Measurements from ENCODE around the gene KIF2C. TPM values are rescaled to one million over a fixed set of nuclear protein-coding genes. Genes with fewer than 3 reads are reported as not detected.
A peak's percentile ranks its signal among the peaks of the same experiment; 100 is the strongest.
"Not testable (repeated sequence)": the region's sequence is repeated elsewhere in the genome, so short reads cannot be mapped to it uniquely, and the experiment has no call there.

The KIF2C gene
- total RNA-seq, 2 experiments from 2014 or later: 92.6 to 95.0 TPM

DNA sequence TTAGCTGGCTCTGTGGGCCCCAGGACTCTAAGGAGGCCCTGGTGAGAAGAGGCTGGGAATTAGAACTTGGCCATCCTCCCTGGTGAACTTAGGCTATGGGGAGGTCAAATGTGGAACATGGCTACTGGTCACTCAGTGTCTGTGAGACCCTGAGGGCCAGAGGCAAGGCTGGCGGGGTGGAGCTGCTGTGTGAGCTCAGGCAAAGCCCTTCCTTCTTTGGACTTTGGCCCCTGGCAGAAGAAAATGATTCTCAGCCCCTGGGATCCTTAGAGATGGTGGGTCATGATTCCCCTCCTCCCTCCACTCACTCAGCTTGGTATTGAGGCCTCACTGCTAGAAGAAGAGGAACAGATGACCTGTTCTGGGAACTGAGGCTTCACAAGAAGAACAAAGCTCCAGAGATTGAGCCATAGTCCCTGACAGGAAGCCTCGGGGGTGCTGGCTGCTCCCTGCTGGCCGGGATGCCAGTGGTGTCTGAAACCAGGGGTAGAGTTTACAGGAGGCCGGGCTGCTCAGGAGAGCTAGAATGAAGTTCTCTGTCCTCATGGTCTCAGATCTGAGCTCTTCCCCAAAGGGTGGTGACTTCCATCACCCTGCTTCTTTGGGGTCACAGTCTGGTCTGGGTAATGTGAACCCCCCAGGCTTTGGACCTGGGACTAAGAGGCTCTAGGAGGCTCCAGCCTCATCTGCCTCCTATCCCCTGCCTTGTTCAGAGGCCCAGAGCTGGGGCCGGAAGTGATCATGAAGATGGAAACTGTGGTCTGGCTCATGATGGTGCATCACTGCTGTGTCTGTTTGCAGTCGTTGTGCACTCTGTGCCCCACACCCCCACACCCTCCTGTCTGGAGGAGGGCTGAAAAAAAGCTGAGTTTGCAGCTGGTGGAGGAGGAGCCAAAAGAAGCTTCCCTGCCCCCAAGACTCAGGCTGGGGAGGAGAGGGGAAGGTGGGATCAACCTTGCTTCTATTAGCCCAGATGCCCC lies 69.6 kb downstream of the KIF2C start:
- Mint-ChIP-seq H3K4me3 (peak overlapping the region; percentile 55), H3K4me1 (ENCODE audit: low read depth) (peaks cover 76% of the 10 kb centered on the region), H3K9me3 (no peaks in the 10 kb centered on the region), H3K36me3 (ENCODE audit: low read depth) (peaks cover 32% of the 10 kb centered on the region), H3K27me3 (no peaks in the 10 kb centered on the region), H3K27ac (peak overlapping the region; percentile 99)
- ChIA-PET CTCF (interaction anchor here (0.9 to 4.4 kb wide), 9 partner anchors 10 to 157 kb away, joined by 3 to 51 read pairs (median 6); partner anchors contain the start of genes BEST4, PLK3 and RNU5D-1), POLR2A (interaction anchor here (0.6 to 12.0 kb wide), 20 partner anchors 10 to 713 kb away, joined by 3 to 214 read pairs (median 5); partner anchors contain the start of genes BEST4, EIF2B3, HECTD3 and MUTYH)
- DNase-seq (peak; percentile 97), ATAC-seq (peak; percentile 56)
- TF ChIP-seq, protein P1, sequence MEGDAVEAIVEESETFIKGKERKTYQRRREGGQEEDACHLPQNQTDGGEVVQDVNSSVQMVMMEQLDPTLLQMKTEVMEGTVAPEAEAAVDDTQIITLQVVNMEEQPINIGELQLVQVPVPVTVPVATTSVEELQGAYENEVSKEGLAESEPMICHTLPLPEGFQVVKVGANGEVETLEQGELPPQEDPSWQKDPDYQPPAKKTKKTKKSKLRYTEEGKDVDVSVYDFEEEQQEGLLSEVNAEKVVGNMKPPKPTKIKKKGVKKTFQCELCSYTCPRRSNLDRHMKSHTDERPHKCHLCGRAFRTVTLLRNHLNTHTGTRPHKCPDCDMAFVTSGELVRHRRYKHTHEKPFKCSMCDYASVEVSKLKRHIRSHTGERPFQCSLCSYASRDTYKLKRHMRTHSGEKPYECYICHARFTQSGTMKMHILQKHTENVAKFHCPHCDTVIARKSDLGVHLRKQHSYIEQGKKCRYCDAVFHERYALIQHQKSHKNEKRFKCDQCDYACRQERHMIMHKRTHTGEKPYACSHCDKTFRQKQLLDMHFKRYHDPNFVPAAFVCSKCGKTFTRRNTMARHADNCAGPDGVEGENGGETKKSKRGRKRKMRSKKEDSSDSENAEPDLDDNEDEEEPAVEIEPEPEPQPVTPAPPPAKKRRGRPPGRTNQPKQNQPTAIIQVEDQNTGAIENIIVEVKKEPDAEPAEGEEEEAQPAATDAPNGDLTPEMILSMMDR (IDR thresholded peaks at IDR 0.05): no peak
- intact Hi-C loops (cut with micrococcal nuclease): loop anchor here (2.0 to 10.0 kb wide), 2 partner anchors 78 to 496 kb away; partner anchors contain the start of gene RNU5D-1

DNA sequence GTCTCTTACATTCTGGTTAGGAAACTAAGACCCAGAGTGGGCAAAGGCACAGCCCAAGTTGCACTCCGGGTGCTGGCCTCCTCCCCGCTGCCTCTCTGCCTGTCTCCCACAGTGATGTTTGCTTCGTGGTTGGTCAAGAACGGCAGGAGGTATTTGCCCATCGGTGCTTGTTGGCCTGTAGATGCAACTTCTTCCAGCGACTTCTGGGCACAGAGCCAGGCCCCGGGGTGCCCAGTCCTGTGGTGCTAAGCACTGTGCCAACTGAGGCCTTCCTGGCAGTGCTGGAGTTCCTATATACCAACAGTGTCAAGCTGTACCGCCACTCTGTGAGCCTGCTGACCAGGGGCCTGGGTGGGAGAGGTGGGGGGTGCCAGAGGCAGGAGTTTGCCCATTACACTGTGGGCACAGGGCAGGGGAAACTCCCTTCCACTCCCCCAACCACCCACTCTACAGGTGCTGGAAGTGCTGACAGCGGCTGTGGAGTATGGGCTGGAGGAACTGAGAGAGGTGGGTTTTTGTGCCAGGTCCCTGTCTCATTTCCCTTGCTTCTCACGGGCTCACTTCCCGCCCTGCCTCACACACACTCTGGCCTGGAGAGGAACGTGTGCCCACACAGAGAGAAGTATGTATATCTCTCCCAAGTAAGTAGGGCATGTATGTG lies 70.6 kb downstream of the KIF2C start:
- no peaks in the 10 kb centered on the region for H3K9me3 Mint-ChIP-seq
- peaks cover 76% of the 10 kb centered on the region for H3K4me1 Mint-ChIP-seq (ENCODE audit: low read depth)
- ChIA-PET POLR2A (interaction anchor here (0.6 to 12.0 kb wide), 13 partner anchors 10 to 203 kb away, joined by 3 to 214 read pairs (median 7); partner anchors contain the start of genes BEST4, EIF2B3, PLK3 and RNU5D-1), CTCF (interaction anchor here (0.7 to 4.4 kb wide), 6 partner anchors 12 to 225 kb away, joined by 3 to 51 read pairs (median 14); partner anchors contain the start of genes PLK3 and RNU5D-1)
- peaks cover 31% of the 10 kb centered on the region for H3K36me3 Mint-ChIP-seq (ENCODE audit: low read depth)
- no peaks in the 10 kb centered on the region for H3K27me3 Mint-ChIP-seq
- ATAC-seq (no peak), DNase-seq (peak; percentile 51)
- peak overlapping the region; percentile 99 for H3K27ac Mint-ChIP-seq
- intact Hi-C loops (cut with micrococcal nuclease): no loop called here
- TF ChIP-seq, protein P1 (IDR thresholded peaks at IDR 0.05): no peak
- H3K4me3 Mint-ChIP-seq: peak overlapping the region; percentile 55

DNA sequence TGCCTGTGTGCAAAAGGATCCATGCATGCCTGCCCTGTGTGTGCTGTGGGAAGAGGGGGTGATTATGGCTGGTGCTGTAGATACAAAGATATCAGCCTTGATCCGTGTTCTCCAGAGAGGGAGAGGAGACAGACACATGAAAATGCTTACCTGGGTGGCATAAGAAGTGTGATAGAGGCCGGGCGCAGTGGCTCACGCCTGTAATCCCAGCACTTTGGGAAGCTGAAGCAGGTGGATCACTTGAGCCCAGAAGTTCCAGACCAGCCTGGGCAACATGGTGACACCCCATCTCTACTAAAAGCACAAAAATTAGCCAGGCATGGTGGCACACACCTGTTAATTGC lies 71.1 kb downstream of the KIF2C start:
- CTCF ChIA-PET: interaction anchor here (0.7 to 4.4 kb wide), 3 partner anchors 12 to 225 kb away, joined by 3 to 51 read pairs (median 22); partner anchors contain the start of genes PLK3 and RNU5D-1
- peak overlapping the region; percentile 55 for H3K4me3 Mint-ChIP-seq
- intact Hi-C loops (cut with micrococcal nuclease); H3K27me3 Mint-ChIP-seq; H3K9me3 Mint-ChIP-seq; ATAC-seq; DNase-seq: not testable (repeated sequence)
- H3K27ac Mint-ChIP-seq: peak overlapping the region; percentile 99
- H3K36me3 Mint-ChIP-seq (ENCODE audit: low read depth): peaks cover 30% of the 10 kb centered on the region
- POLR2A ChIA-PET: interaction anchor here (1.1 to 12.0 kb wide), 8 partner anchors 9 to 88 kb away, joined by 4 to 214 read pairs (median 76); partner anchors contain the start of genes BEST4, PLK3, RNU5D-1 and RPS8
- peaks cover 72% of the 10 kb centered on the region for H3K4me1 Mint-ChIP-seq (ENCODE audit: low read depth)

DNA sequence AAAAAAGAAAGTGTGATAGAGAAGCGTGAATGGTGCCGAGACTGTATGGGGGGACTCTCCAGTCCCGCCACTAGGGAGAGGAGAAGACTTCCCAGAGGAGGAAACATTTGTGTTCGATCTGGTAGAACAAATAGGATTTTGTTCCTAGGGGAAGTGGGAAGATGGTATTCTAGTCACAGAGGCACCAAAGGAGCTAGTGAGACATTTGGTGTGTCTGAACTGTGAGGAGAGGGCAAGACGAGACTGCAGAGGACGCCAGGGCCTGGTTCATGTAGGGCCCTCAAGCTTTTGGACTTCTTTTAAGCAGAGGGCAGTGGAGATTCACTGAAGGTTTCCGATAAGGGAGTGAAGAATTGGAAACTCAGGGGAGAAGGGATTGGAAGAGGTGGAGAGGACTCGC lies 71.6 kb downstream of the KIF2C start:
- DNase-seq (peak; percentile 4), ATAC-seq (no peak)
- ChIA-PET POLR2A (interaction anchor here (1.1 to 12.0 kb wide), 7 partner anchors 9 to 89 kb away, joined by 4 to 214 read pairs (median 99); partner anchors contain the start of genes BEST4, PLK3, RNU5D-1 and RPS8), CTCF (interaction anchor here (0.7 to 4.4 kb wide), 2 partner anchors 13 to 226 kb away, joined by 3 to 51 read pairs; partner anchors contain the start of gene PLK3)
- Mint-ChIP-seq H3K4me3 (peak overlapping the region; percentile 55), H3K4me1 (ENCODE audit: low read depth) (peaks cover 71% of the 10 kb centered on the region), H3K27me3 (no peaks in the 10 kb centered on the region), H3K9me3 (no peaks in the 10 kb centered on the region), H3K36me3 (ENCODE audit: low read depth) (peaks cover 31% of the 10 kb centered on the region), H3K27ac (peak overlapping the region; percentile 99)
- TF ChIP-seq, protein P1 (IDR thresholded peaks at IDR 0.05): no peak
- intact Hi-C loops (cut with micrococcal nuclease): no loop called here

Data from activated CD8-positive, alpha-beta T cell treated with anti-CD3 and anti-CD28 coated beads for 36 hours (primary cell).